ENCODE data around the gene NOSIP. TPM values are rescaled to one million over a fixed set of nuclear protein-coding genes. Genes with fewer than 3 reads are reported as not detected.

NOSIP gene
- total and polyA plus RNA-seq, 10 of the 15 experiments (the other 5 are each of a cell fraction or from before 2014, with no cell fraction given) = 7.2 to 85.5 (median 48.4) TPM

DNA sequence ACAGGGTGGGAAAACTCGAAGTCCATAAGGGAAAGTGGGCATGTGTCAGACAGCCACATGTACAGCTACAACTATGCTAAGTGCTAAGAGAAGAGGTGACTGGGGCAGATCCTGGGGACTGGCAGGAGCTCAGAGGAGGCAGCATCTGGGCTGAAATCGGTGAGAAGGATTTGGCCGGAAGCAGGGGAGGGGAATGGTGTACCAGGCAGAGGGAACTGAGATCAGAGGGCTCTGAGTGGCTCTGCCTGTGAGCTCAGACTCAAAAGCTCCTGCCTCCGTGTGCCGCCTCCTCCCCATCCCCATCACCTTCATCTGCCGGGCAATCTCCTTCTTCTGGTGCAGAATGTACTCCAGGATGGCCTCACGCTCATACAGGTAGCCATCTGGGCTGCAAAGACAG lies 21.8 kb downstream of the NOSIP start:
- RAD21 ChIA-PET (ENCODE audit: unreplicated experiment) = interaction anchor here (0.6 to 1.5 kb wide), 2 partner anchors 12 to 187 kb away, joined by 4 to 6 read pairs; no protein-coding TSS in a partner anchor
- no TSS peak for BruUV-seq (replicated peaks)
- TF ChIP-seq CHD4 (IDR thresholded peaks at IDR 0.05) (no peak), ZNF384 (IDR thresholded peaks at IDR 0.05; ENCODE audit: borderline replicate concordance, low read depth, low read length) (no peak), NFYA (IDR thresholded peaks at IDR 0.05; ENCODE audit: borderline replicate concordance, low read depth, low read length) (no peak), ATF7 (IDR thresholded peaks at IDR 0.05; ENCODE audit: low read depth) (no peak), EGR1 (IDR thresholded peaks at IDR 0.05; ENCODE audit: borderline replicate concordance in 1 of 2, low read depth in 2 of 2, low read length in 2 of 2) (no peak), ESRRA (IDR thresholded peaks at IDR 0.05; ENCODE audit: low read length) (no peak)
- TF ChIP-seq, protein P1, sequence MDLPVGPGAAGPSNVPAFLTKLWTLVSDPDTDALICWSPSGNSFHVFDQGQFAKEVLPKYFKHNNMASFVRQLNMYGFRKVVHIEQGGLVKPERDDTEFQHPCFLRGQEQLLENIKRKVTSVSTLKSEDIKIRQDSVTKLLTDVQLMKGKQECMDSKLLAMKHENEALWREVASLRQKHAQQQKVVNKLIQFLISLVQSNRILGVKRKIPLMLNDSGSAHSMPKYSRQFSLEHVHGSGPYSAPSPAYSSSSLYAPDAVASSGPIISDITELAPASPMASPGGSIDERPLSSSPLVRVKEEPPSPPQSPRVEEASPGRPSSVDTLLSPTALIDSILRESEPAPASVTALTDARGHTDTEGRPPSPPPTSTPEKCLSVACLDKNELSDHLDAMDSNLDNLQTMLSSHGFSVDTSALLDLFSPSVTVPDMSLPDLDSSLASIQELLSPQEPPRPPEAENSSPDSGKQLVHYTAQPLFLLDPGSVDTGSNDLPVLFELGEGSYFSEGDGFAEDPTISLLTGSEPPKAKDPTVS (IDR thresholded peaks at IDR 0.05; ENCODE audit: low read depth, low read length) = no peak
- TF ChIP-seq, protein P2, sequence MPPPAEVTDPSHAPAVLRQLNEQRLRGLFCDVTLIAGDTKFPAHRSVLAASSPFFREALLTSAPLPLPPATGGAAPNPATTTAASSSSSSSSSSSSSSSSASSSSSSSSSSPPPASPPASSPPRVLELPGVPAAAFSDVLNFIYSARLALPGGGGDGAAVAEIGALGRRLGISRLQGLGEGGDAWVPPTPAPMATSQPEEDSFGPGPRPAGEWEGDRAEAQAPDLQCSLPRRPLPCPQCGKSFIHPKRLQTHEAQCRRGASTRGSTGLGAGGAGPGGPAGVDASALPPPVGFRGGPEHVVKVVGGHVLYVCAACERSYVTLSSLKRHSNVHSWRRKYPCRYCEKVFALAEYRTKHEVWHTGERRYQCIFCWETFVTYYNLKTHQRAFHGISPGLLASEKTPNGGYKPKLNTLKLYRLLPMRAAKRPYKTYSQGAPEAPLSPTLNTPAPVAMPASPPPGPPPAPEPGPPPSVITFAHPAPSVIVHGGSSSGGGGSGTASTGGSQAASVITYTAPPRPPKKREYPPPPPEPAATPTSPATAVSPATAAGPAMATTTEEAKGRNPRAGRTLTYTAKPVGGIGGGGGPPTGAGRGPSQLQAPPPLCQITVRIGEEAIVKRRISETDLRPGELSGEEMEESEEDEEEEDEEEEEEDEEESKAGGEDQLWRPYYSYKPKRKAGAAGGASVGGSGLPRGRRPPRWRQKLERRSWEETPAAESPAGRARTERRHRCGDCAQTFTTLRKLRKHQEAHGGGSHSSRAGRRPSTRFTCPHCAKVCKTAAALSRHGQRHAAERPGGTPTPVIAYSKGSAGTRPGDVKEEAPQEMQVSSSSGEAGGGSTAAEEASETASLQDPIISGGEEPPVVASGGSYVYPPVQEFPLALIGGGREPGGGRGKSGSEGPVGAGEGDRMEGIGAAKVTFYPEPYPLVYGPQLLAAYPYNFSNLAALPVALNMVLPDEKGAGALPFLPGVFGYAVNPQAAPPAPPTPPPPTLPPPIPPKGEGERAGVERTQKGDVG (CRISPR knock-in tag; IDR thresholded peaks at IDR 0.05) = no peak
- TF ChIP-seq, protein P3, sequence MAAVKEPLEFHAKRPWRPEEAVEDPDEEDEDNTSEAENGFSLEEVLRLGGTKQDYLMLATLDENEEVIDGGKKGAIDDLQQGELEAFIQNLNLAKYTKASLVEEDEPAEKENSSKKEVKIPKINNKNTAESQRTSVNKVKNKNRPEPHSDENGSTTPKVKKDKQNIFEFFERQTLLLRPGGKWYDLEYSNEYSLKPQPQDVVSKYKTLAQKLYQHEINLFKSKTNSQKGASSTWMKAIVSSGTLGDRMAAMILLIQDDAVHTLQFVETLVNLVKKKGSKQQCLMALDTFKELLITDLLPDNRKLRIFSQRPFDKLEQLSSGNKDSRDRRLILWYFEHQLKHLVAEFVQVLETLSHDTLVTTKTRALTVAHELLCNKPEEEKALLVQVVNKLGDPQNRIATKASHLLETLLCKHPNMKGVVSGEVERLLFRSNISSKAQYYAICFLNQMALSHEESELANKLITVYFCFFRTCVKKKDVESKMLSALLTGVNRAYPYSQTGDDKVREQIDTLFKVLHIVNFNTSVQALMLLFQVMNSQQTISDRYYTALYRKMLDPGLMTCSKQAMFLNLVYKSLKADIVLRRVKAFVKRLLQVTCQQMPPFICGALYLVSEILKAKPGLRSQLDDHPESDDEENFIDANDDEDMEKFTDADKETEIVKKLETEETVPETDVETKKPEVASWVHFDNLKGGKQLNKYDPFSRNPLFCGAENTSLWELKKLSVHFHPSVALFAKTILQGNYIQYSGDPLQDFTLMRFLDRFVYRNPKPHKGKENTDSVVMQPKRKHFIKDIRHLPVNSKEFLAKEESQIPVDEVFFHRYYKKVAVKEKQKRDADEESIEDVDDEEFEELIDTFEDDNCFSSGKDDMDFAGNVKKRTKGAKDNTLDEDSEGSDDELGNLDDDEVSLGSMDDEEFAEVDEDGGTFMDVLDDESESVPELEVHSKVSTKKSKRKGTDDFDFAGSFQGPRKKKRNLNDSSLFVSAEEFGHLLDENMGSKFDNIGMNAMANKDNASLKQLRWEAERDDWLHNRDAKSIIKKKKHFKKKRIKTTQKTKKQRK (IDR thresholded peaks at IDR 0.05; ENCODE audit: low read depth, low read length) = no peak
- TF ChIP-seq, protein P4, sequence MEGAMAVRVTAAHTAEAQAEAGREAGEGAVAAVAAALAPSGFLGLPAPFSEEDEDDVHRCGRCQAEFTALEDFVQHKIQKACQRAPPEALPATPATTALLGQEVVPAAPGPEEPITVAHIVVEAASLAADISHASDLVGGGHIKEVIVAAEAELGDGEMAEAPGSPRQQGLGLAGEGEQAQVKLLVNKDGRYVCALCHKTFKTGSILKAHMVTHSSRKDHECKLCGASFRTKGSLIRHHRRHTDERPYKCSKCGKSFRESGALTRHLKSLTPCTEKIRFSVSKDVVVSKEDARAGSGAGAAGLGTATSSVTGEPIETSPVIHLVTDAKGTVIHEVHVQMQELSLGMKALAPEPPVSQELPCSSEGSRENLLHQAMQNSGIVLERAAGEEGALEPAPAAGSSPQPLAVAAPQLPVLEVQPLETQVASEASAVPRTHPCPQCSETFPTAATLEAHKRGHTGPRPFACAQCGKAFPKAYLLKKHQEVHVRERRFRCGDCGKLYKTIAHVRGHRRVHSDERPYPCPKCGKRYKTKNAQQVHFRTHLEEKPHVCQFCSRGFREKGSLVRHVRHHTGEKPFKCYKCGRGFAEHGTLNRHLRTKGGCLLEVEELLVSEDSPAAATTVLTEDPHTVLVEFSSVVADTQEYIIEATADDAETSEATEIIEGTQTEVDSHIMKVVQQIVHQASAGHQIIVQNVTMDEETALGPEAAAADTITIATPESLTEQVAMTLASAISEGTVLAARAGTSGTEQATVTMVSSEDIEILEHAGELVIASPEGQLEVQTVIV (IDR thresholded peaks at IDR 0.05; ENCODE audit: borderline replicate concordance, partially characterized antibody) = no peak
- TF ChIP-seq, protein P5, sequence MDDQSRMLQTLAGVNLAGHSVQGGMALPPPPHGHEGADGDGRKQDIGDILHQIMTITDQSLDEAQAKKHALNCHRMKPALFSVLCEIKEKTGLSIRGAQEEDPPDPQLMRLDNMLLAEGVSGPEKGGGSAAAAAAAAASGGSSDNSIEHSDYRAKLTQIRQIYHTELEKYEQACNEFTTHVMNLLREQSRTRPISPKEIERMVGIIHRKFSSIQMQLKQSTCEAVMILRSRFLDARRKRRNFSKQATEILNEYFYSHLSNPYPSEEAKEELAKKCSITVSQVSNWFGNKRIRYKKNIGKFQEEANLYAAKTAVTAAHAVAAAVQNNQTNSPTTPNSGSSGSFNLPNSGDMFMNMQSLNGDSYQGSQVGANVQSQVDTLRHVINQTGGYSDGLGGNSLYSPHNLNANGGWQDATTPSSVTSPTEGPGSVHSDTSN (IDR thresholded peaks at IDR 0.05; ENCODE audit: insufficient replicate concordance, low read depth, low read length) = no peak

More for the DNA sequence above, 21.8 kb downstream of the NOSIP start:
- no peak for ATAC-seq
- no peaks in the 10 kb centered on the region for H3K4me1 ChIP-seq (ENCODE audit: control insufficient read depth, insufficient read depth, low read length)
- H3K27me3 ChIP-seq (replicated peaks in 1 of 2; ENCODE audit: control insufficient read depth in 2 of 2, insufficient read depth in 2 of 2, low read length in 1 of 2) = no peaks in the 10 kb centered on the region
- no peak overlapping the region for H3K4me3 ChIP-seq
- H3K27ac ChIP-seq (ENCODE audit: control insufficient read depth, insufficient read depth) = no peak overlapping the region
- no peaks in the 10 kb centered on the region for H3K79me2 ChIP-seq (ENCODE audit: control insufficient read depth, insufficient read depth, low read length)
- H3K9ac ChIP-seq (ENCODE audit: control insufficient read depth, insufficient read depth, low read length) = no peak overlapping the region
- no peaks in the 10 kb centered on the region for H4K20me1 ChIP-seq (ENCODE audit: control insufficient read depth, insufficient read depth)
- POLR2A ChIA-PET = interaction anchor here (0.6 to 0.9 kb wide), 6 partner anchors 22 to 579 kb away, joined by 3 to 7 read pairs (median 3); partner anchors contain the start of gene NOSIP
- in situ Hi-C loops (cut with MboI) = no loop called here
- peaks cover 12 to 26% of the 10 kb centered on the region in 2 experiments for H3K36me3 ChIP-seq (ENCODE audit: control insufficient read depth in 2 of 2, insufficient read depth in 2 of 2, low read length in 1 of 2)
- CTCF ChIA-PET = interaction anchor here (0.6 to 3.0 kb wide), 6 partner anchors 12 to 256 kb away, joined by 3 to 10 read pairs (median 3); no protein-coding TSS in a partner anchor
- intact Hi-C loops (cut with micrococcal nuclease; ENCODE audit: unreplicated experiment) = no loop called here
- H3K9me3 ChIP-seq (replicated peaks; ENCODE audit: control insufficient read depth, insufficient read depth, low read length) = no peaks in the 10 kb centered on the region
- WGBS (ENCODE audit: insufficient coverage, insufficient replicate concordance, low lambda C conversion rate, missing lambda C conversion rate) = 95% methylated on average over 7 of the region's 7 CpGs
- H3K4me2 ChIP-seq (ENCODE audit: control insufficient read depth, insufficient read depth) = no peak overlapping the region
- FAIRE-seq = no peak
- no peak overlapping the region for H2AFZ ChIP-seq (ENCODE audit: control insufficient read depth, low read depth, low read length)
- SMC1A ChIA-PET (ENCODE audit: uncharacterized antibody, unreplicated experiment) = interaction anchor here (0.9 kb wide), 2 partner anchors 12 kb away, joined by 3 read pairs; no protein-coding TSS in a partner anchor
- no peak for DNase-seq (ENCODE audit: low read depth, low spot score)

All from GM12878 (cell line).